NAMALWA (cell line): ENCODE measurements around the gene MALT1.

Source experiments
- DNase-seq: peaks from one replicate; pipeline ENCODE4 v3.0.0-alpha.2; 2015; ENCODE audit warnings: low spot score

MALT1 gene

DNA sequence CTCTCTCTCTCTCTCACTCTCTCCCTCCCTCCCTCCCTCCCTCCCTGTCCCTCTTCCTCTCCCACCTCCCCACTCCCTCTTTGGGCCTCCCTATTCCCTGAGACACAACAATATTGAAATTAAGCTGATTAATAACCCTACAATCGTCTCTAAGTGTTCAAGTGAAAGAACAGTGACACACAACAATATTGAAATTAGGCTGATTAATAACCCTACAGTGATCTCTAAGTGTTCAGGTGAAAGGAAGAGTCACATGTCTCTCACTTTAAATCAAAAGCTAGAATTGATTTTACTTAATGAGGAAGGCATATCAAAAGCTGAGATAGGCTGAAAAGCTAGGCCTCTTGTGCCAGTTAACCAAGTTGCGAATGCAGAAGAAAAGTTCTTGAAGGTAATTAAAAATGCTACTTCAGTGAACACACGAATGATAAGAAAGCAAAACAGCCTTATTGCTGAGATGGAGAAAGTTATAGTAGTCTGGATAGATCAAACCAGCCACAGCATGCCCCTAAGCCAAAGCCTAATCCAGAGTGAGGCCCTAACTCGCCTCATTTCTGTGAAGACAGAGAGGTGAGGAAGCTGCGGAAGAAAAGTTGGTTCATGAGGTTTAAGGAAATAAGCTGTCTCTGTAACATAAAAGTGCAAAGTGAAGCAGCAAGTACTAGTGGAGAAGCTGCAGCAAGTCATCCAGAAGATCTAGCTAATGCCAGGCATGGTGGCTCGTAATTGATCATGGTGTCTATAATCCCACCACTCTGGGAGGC, 21.3 kb downstream of the MALT1 start:
- DNase-seq: no peak

DNA sequence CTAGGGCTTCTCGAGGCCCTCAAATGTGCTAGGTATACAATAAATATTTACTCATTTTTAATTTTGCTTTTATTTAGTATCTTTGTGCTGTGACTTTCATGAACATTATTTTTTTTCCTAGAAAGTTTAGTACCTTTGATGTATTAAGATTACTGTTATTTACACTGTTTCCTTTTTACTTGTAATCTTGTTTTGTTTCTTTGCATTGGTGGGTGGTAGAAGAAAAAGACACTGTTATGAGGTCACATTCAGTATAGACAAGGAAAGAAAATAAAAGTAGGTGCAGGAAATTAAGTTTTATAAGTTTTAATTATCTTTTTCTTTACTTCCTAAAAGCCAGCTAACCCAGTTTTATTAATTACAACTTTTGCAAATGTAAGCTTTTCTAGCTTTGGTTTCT, 23.0 kb downstream of the MALT1 start:
- no peak for DNase-seq

DNA sequence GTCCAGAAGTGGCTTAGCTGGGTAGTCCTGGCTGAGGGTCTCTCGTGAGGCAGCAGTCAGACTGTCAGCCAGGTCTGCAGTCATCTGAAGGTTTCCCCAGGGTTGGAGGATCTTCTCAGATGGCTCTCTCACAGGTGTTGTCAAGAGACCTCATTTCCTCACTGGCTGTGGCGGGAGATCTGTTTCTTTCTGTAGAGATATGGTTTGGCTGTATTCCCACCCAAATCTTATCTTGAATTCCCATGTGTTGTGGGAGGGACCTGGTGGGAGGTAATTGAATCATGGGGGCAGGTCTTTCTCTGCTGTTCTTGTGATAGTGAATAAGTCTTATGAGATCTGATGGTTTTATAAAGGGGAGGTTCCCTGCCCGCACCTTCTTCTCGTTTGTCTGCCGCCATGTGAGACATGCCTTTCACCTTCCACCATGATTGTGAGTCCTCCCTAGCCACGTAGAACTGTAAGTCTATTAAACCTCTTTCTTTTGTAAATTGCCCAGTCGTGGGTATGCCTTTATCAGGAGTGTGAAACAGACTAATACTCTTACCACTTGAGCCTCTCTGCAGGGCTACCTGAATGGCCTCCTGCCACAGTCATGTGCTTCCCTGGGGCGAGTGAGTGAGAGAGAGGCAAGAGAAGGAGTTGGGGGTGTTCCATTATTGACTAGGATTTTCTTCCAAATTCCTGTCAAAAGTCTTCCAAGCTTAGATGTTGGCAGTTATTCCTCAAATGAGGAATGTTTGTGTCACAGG, 23.6 kb downstream of the MALT1 start:
- no peak for DNase-seq

DNA sequence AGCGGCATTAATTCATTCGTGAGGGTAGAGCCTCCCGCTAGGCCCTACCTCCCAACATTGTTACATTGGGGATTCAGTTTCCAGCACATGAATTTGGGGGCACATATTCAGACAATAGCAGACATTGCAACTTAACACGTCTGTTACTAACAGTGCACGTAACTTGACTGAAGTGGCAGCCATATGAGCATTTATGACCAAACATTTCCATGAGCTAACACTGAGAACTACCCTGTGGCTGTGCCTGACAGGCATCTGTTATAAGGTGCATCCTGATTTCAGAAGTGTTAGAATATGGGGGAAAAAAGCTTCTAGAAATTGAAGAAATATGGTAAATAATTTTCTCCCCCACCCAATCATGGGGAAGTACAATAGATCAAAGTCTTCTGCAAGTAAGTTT, 24.5 kb downstream of the MALT1 start:
- DNase-seq: no peak

DNA sequence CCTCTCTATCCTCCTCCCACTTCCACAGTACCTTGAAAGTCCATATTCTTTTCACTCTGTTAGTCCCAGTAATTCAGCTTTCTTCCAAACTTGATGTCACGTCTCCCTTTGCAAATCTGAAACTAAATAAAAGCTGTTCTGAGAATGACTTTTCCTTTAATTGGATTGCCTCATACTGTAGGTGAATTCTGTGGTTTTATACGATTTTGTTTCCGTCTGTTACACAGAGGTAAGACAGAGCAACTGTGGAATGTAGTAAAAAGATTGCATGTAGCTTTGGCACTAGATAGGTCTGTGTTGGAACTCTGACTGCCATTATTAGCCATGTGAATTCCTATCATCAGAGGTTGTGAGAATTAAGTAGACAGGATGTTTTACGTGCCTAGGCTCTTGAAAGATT, 25.9 kb downstream of the MALT1 start:
- DNase-seq: no peak

DNA sequence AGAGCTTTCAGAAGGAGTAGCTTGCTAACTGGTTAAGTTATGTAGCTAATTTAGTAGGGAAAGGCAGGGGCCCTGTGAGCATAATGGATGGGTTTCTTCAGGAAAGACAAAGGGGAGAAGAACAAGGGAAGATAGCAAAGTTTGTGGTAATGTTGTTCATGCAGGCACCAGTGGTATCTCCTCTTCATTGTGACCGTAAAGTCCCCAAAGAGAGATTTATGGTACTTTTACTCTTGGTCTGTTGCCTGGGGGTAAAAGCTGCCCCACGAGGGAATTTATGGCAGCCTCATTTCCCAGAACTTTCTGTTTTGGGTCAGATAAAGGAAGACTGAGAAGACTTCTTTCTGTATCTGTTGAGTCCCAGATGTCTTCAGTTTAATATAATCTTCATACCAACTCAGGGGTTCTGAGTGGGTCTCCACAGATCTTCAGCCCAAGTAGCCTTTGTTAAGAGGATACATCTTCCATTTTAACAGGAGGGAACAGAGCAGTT, 27.5 kb downstream of the MALT1 start:
- DNase-seq: no peak

DNA sequence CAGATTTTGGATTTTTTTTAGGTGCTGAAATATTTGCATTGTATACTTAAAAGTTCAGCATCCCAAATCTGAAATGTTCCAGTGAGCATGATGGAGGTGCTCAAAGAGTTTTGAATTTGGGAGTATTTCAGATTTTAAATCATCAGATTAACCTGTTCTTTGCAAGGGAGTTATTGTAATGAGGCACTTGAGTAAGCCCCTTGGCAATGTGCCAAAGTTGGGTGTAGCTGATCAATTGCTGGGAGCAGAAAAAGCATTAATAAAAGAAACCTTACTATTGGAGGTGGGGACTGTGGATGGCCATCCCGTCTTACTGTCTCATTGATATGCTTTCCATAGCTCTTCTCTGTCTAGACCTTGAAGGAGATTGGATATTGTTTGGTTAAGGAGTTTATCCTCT, 28.3 kb downstream of the MALT1 start:
- no peak for DNase-seq

DNA sequence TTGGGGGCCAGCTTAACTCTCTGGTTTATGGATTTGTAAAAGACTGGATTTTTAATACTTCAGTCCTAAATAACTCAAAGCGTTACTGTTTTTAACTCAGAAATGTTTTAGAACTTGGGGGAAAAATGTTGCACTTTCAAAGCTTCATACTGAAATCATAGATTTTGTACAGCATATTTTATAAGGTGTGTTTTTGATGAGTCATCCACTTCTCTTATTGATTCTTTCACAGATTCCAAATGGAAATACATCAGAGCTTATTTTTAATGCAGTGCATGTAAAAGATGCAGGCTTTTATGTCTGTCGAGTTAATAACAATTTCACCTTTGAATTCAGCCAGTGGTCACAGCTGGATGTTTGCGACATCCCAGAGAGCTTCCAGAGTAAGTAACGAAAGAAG, 28.9 kb downstream of the MALT1 start:
- no peak for DNase-seq

DNA sequence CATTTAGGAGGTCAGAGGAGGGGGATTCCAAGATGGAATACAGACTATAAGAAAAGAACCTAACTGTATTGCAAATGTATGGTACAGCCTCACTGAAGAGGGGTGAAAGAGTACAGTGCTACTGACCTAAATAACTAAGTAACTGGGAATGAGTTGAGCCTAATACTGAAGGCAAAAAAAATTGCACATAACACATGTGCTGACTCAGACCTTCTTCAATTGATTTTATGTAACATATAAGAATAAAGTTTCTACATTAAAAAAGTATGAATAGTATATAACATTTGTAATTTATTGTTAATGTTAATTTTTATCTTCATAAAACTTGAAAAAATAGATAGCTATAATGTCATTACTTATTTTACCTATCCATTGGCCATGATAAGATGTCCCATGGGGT, 41.7 kb downstream of the MALT1 start:
- DNase-seq: no peak

DNA sequence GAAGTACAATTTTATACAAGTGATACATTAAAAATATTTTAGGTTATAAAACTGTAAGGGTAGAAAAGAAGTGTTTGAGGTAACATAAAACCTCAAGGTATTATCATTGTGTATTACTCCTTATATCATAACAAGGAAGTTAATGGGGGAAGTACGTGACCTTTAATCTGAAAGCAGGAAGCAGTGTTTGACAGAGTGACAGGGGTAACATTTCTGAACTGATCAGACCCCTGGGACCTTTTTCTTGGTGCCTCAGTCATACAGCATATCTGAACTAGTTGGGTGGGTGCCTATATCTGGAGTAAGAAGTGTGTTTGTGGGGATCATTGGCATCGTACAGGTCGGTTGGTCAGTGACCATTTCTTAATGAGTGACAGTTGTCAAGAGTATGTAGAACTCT, 43.0 kb downstream of the MALT1 start:
- peak; percentile 37 for DNase-seq

DNA sequence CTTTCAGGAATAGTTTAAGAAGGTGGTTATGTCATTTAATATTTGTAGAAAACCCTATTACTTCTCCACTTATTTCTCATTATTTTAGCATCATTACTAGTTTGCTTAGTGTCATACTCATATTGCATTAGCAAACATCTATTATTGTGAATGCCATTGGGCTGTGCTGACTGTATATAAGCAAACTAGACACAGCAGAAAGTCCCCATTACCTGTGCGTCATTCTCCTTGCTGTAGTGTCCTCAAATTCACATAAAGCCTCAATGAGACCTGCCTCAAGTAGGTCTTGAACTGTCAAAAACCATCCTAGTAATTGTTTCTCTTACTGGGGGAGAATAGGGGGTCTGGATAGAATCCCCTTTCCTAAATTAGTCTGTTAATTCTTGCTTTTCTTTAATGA, 43.6 kb downstream of the MALT1 start:
- DNase-seq: no peak

DNA sequence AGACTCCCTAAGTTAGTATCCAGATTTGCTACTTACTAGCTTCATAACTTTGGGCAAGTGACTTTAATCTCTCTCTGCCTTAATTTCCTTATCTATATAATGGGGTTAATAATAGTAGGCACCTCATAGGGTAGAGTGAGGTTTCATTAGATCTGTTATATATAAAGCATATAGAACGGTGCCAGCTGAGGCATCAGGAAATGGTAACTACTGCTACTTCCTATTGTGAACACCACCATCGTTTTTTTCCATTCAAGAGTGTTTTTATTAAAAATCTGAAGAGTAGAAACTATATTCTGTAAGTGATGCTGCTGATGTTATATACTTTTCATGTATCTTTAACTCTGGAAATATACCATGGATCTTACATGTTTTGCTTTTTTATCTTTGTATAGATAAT, 44.3 kb downstream of the MALT1 start:
- DNase-seq: peak; percentile 38

DNA sequence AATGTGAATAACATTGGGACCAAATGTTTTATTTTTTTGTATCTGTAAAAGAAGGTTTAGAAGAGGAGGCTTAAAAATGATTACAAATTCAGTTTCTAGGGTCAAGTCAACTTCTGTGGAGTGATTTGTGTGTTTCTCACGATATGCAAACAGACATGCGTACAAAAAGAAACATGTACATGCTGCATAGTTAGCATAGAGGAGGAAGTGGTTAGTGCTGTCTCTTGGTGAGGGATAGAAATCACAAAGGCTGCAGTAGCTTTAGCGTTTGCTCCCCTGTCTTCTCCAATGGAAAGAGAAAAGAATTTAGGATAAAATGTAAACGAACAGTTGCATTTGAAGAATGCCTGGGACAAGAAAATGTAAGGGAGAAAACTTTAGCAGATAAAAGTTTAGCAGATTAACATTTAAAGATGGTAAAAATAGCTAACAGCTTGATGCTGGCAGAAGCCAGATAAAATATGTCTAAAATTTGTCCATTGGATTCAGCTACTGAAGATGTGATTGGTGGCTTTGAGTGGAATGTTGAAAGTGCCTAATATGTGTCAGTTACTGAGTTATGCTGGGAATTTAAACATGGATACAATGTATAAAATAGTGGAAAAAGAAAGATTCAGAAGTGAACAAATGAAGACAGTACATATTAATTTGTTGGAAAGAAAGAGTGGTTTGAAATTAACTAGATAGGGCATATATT, 44.9 kb downstream of the MALT1 start:
- peak; percentile 72 for DNase-seq

DNA sequence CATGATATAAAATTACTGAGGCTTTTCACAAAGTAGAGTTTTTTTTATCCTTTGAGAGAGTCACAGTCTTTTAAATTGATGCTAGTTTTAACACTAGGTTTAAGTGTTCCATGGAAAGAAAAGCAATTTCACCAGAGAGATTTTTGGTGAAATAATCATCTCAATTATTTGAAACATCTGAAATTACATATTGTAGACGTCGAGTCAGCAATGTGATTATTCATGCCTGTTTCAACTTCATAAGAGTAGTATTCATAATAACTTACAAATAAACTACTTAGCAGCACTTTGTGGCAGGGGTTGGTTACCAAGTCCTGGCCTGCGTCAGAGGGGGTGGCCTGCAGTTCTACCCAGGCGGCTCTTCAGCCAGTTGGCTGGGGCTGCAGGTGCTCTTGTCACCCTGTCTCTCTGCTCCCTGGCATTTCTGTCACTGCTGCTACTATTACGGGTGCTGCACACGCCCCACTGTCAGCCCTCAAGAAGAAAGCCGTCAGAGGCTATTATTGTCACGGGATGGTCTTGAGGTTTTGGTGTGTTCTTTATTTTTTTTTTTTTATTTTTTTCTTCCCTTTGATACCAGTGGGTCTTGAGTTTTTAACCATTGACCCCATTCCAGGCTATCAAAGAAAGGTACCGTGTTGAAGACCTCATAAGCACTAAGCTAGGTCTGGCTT, 50.4 kb downstream of the MALT1 start:
- DNase-seq: no peak

DNA sequence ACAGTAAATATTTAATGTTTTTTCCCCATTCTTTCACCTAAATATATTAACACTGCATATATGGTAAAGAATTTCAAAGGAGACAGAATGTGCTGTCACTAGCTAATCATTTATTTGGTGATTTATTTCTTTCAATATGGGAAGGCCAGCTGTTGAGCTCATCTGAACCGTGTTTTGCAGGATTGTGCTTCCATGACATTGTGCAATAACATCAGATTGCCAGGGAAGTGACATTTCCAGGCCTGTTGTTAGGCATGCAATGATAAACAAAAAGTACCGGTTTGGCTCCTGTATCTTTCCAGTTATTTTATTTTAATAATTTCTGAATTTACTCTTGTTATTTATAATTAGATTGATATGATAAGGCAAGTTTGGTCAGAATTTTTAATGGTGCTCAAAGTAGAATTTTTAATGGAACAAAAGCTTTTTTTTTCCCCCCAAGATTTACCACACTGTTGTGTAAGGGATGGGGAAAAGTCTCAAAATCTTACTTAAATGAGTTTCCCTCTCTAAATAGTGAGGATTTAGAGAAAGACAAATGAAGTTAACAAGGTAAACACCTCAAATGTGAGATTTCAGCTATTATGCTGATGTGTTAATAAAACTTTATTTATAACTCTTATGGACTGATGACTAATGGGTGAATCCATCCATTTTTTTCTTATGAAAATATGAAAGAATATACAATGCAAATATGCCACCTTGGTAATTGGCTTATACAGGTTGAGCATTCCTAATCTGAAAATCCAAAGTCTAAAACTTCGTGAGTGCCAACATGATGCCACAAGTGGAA, 52.7 kb downstream of the MALT1 start:
- DNase-seq: no peak

DNA sequence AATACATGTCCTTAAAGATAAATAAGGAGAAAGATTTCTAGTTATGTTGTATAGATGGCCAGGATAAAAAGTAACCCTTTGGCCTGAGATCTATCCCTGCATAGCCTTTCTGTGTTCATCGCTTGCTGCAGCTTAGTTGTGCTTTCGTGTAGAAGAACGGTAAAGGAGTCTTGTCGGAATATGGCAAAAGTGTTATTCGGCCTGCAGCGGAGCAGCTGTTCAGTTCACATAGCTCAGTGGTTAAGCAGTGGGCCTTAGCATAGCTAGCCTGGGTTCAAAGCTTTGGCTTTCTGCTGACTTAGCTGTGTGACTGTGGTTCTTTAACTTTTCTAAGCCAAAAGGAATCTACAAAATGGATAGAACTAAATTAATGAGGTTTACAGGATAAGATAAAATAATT, 55.4 kb downstream of the MALT1 start:
- DNase-seq: no peak

DNA sequence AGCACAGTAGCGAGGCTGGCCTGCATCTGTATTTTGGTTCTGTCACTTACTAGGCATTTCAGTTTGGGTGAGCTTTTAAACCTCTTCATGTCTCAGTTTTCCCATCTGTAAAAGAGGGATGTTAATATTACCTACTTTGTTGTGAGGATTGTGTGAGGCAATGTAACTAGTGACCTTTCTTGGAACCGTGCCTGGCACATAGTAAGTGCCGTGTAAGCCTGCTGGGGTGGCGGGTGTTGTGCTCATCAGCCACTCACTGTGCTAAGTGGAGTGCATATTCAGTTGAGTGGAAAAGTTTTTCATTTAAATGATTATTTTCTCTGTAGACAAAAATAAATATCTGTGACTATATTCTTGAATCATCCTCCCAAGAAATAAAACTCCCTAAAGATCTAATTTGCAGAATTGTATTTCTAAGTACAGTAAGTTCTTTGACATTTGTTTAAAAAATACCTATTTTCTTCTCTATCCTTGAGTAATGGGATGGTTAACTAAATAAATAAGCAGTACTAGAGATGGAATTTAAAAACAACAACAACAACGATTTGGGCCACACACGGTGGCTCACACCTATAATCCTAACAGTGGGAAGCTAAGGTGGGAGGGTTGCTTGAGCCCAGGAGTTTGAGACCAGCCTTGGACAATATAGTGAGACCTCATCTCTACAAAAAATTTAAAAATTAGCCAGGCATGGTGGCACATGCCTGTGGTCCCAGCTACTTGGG, 56.7 kb downstream of the MALT1 start:
- DNase-seq: no peak

DNA sequence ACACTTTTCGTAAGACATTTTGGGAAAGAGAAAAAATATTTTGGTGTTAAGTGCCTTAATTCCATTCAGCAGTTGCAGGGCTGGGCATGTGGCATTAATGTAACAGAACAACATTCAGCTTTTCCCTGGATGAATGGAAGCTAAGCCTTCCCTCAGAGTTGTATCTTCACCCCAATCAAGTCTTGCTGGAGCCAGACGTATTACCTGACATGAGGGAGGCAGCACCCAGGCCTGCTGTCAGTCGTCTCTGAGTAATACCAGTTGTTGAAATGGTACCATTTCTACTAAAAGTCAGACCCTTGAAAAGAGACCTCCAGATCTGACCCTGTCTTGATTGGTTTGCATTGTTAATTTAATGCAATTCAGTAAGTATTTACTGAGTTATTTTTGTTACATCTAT, 57.5 kb downstream of the MALT1 start:
- DNase-seq: no peak

DNA sequence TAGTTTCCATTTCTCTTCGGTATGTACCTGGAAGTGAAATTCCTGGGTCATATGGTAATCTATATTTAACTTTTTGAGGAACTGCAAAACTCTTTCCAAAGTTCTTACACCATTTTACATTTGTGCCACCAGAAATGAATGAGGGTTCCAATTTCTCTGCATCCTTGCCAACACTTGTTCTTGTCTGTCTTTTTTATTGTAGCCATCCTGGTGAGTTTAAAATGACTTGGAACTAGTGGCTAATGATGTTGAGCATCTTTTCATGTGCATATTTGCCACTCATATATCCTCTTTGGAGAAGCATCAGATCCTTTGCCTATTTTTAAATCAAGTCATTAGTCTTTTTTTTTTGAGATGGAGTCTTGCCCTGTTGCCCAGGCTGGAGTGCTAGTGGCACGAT, 59.4 kb downstream of the MALT1 start:
- no peak for DNase-seq

DNA sequence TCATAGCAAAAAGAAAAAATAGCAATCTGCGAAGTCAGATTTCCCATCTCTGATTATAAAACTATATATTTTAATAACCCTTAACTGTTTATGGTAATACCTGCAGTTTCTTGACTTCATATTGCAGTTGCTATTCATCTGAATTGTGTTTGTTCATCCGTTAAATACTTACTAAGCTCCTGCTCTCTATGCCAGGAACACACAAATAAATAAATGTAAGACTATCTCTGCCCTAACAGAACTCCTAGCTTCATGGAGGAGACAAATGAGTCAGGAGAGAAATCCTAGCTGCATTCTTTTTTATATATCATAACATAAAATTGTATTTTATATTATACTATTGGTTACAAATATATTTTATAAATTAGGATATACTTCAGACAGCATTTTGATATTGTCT, 61.2 kb downstream of the MALT1 start:
- no peak for DNase-seq

DNA sequence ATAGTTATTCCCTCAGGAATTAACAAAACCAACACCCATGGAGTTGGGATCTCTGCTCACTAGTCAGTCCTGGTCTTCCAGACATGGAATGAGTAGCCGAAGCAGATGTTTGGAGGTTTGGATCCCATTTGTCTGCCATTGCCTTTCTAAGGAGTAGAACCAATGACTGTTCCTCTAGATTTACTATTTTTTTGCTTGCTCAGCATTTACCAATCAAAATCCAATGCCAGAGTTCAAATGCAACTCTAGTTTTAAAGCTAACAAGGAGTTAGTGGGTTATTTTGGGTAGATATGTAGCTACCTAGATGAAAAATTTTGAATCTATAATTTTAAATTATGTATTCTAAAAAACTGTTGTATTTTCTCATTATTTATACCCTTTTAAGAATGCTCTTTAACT, 62.6 kb downstream of the MALT1 start:
- no peak for DNase-seq
